Neural cell (in vitro differentiated cells): ENCODE measurements around the gene TMEM175.

ENCODE experiments used
- EZH2 ChIP-seq: fragments of 200-600, 300-800 bp; shearing (Covaris generic), sonication (generic); IDR thresholded peaks from 2 replicates; pipeline ENCODE4 v1.6.1; 2014; ENCODE audit warnings: antibody characterized with exemption, low read length, borderline replicate concordance, mild to moderate bottlenecking; ENCODE audit not compliant: insufficient read depth, poor library complexity, severe bottlenecking
- POLR2AphosphoS5 ChIP-seq: IDR thresholded peaks from 2 replicates; pipeline ENCODE4 v1.6.1; 2012
- REST ChIP-seq: IDR thresholded peaks from 2 replicates; pipeline ENCODE4 v1.6.1; 2012; ENCODE audit warnings: borderline replicate concordance
- SMC3 ChIP-seq: fragments of 450-650 bp; conservative IDR thresholded peaks from 2 replicates; pipeline ENCODE4 v1.6.1; 2014; ENCODE audit warnings: antibody characterized with exemption, mild to moderate bottlenecking, moderate library complexity; ENCODE audit not compliant: poor library complexity
- TAF1 ChIP-seq: IDR thresholded peaks from 2 replicates; pipeline ENCODE4 v1.6.1; 2012; ENCODE audit warnings: low read depth
- TF ChIP-seq, protein P1 (sequence below): fragments of 450-650 bp; IDR thresholded peaks from 2 replicates; pipeline ENCODE4 v1.5.1; 2014; ENCODE audit warnings: antibody characterized with exemption, mild to moderate bottlenecking, moderate library complexity; ENCODE audit not compliant: poor library complexity, severe bottlenecking

DNA sequence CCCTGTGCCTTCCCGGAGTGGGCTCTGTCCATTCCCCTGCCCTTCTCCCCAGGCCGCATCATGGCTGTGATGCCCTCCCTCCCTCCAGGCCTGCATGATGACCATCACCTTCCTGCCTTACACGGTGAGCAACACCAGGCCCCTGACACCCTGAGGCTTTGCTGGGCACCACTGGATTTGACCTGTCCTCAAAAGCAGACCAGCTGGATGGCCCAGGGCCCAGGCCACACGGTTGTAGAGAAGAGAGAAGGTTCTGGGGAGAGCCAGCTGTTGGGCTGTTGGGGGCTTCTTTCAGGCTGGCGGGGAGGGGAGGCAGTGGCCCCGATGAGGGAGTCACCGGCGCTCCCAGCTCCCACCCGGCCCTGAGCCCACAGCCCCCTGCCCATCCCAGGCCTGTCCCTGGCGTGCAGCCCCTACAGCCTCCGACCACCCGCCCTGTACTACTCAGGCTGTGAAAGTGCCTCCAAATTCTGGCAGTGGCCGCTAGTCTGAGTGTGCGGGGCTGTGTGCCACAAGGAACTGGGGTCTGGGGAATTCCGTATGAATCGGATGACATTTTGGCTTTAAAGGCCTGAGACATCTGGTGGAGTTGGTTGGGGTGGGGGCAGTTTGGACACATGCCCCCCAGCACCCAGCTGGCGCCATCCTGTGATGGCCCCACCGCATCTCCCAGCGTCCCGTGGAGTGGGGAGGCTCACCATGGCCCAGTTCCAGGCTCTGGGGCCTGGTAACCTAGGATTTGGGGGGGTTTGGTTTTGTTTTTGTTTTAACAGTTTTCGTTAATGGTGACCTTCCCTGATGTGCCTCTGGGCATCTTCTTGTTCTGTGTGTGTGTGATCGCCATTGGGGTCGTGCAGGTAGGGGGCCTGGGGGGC lies 19.6 kb downstream of the TMEM175 start:
- TF ChIP-seq TAF1 = no peak
- TF ChIP-seq, protein P1, sequence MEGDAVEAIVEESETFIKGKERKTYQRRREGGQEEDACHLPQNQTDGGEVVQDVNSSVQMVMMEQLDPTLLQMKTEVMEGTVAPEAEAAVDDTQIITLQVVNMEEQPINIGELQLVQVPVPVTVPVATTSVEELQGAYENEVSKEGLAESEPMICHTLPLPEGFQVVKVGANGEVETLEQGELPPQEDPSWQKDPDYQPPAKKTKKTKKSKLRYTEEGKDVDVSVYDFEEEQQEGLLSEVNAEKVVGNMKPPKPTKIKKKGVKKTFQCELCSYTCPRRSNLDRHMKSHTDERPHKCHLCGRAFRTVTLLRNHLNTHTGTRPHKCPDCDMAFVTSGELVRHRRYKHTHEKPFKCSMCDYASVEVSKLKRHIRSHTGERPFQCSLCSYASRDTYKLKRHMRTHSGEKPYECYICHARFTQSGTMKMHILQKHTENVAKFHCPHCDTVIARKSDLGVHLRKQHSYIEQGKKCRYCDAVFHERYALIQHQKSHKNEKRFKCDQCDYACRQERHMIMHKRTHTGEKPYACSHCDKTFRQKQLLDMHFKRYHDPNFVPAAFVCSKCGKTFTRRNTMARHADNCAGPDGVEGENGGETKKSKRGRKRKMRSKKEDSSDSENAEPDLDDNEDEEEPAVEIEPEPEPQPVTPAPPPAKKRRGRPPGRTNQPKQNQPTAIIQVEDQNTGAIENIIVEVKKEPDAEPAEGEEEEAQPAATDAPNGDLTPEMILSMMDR = no peak
- TF ChIP-seq POLR2AphosphoS5 = no peak
- no peak for TF ChIP-seq EZH2
- TF ChIP-seq REST = no peak
- no peak for TF ChIP-seq SMC3
